DOHH2 (cell line): Measurements from ENCODE around the gene FBXL2.

ENCODE experiments used
- H3F3A ChIP-seq: fragments of 200-600 bp; sonication (generic), shearing (Covaris generic); 2 replicates; pipeline ENCODE4 v1.6.0; 2016; ENCODE audit warnings: antibody characterized with exemption, mild to moderate bottlenecking; ENCODE audit not compliant: control insufficient read depth, insufficient read depth
- H3K27ac ChIP-seq: fragments of 200-600 bp; sonication (generic); 2 replicates; pipeline ENCODE4 v1.5.1; 2014; ENCODE audit warnings: low read depth, mild to moderate bottlenecking, low read length, moderate library complexity
- H3K27me3 ChIP-seq: fragments of 200-600 bp; sonication (generic); 2 replicates; pipeline ENCODE4 v1.6.1; 2014; ENCODE audit warnings: mild to moderate bottlenecking, low read length, mixed read lengths; ENCODE audit not compliant: control insufficient read depth
- H3K36me3 ChIP-seq: fragments of 200-600 bp; sonication (generic); 2 replicates; pipeline ENCODE4 v1.6.1; 2014; ENCODE audit warnings: mild to moderate bottlenecking, low read length, moderate library complexity, mixed read lengths; ENCODE audit not compliant: control insufficient read depth
- H3K4me1 ChIP-seq: fragments of 200-600 bp; sonication (generic); 2 replicates; pipeline ENCODE4 v1.6.1; 2014; ENCODE audit warnings: mild to moderate bottlenecking, low read length, mixed read lengths; ENCODE audit not compliant: control insufficient read depth
- H3K4me2 ChIP-seq: fragments of 200-600 bp; sonication (generic); 2 replicates; pipeline ENCODE4 v1.6.0; 2014; ENCODE audit warnings: mild to moderate bottlenecking, low read length, moderate library complexity
- H3K4me3 ChIP-seq: fragments of 200-600 bp; sonication (generic); 2 replicates; pipeline ENCODE4 v1.5.1; 2014; ENCODE audit warnings: mild to moderate bottlenecking, low read length, mixed read lengths
- H3K79me2 ChIP-seq: fragments of 200-600 bp; sonication (generic); 2 replicates; pipeline ENCODE4 v1.6.1; 2014; ENCODE audit warnings: mild to moderate bottlenecking, low read length, mixed read lengths; ENCODE audit not compliant: control insufficient read depth
- H3K9me2 ChIP-seq: fragments of 200-600 bp; sonication (generic); replicated peaks from 2 replicates; pipeline ENCODE4 v1.6.1; 2014; ENCODE audit warnings: mild to moderate bottlenecking, low read length, mixed read lengths; ENCODE audit not compliant: control insufficient read depth
- H3K9me3 ChIP-seq: fragments of 200-600 bp; sonication (generic); 2 replicates; pipeline ENCODE4 v1.6.1; 2014; ENCODE audit warnings: antibody characterized with exemption, low read length, mixed read lengths; ENCODE audit not compliant: control insufficient read depth, insufficient read depth
- H4K20me1 ChIP-seq: fragments of 200-600 bp; sonication (generic); 2 replicates; pipeline ENCODE4 v1.6.0; 2014; ENCODE audit warnings: low read depth, mild to moderate bottlenecking, antibody characterized with exemption, low read length, moderate library complexity; ENCODE audit not compliant: control insufficient read depth, insufficient read depth
- EZH2phosphoT487 ChIP-seq: fragments of 200-600 bp; sonication (generic); IDR thresholded peaks from 2 replicates; pipeline ENCODE4 v1.6.1; 2017; ENCODE audit warnings: borderline replicate concordance, mild to moderate bottlenecking, antibody characterized with exemption, low read length, moderate library complexity, mixed read lengths
- TF ChIP-seq, protein P1 (sequence below): fragments of 200-600 bp; sonication (generic); IDR thresholded peaks from one replicate; pipeline ENCODE4 v1.5.1; 2014; ENCODE audit warnings: antibody characterized with exemption, mild to moderate bottlenecking, low read depth, low read length; ENCODE audit not compliant: poor library complexity, severe bottlenecking

The FBXL2 gene

GRCh38 chr3:33358172-33358781, 81.0 kb downstream of the FBXL2 start:
- Histone ChIP-seq H3K79me2 (no peaks in the 10 kb centered on the region), H3F3A (no peaks in the 10 kb centered on the region), H3K9me2 (no peaks in the 10 kb centered on the region), H3K9me3 (no peaks in the 10 kb centered on the region), H3K4me3 (no peak overlapping the region), H3K27me3 (peaks cover 10% of the 10 kb centered on the region; the same call in 1 of the 2 replicates), H3K36me3 (no peaks in the 10 kb centered on the region), H3K27ac (no peak overlapping the region), H3K4me2 (no peak overlapping the region), H3K4me1 (no peaks in the 10 kb centered on the region), H4K20me1 (no peaks in the 10 kb centered on the region)
- TF ChIP-seq, protein P1, sequence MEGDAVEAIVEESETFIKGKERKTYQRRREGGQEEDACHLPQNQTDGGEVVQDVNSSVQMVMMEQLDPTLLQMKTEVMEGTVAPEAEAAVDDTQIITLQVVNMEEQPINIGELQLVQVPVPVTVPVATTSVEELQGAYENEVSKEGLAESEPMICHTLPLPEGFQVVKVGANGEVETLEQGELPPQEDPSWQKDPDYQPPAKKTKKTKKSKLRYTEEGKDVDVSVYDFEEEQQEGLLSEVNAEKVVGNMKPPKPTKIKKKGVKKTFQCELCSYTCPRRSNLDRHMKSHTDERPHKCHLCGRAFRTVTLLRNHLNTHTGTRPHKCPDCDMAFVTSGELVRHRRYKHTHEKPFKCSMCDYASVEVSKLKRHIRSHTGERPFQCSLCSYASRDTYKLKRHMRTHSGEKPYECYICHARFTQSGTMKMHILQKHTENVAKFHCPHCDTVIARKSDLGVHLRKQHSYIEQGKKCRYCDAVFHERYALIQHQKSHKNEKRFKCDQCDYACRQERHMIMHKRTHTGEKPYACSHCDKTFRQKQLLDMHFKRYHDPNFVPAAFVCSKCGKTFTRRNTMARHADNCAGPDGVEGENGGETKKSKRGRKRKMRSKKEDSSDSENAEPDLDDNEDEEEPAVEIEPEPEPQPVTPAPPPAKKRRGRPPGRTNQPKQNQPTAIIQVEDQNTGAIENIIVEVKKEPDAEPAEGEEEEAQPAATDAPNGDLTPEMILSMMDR, result no peak
- TF ChIP-seq EZH2phosphoT487, result no peak

DNA sequence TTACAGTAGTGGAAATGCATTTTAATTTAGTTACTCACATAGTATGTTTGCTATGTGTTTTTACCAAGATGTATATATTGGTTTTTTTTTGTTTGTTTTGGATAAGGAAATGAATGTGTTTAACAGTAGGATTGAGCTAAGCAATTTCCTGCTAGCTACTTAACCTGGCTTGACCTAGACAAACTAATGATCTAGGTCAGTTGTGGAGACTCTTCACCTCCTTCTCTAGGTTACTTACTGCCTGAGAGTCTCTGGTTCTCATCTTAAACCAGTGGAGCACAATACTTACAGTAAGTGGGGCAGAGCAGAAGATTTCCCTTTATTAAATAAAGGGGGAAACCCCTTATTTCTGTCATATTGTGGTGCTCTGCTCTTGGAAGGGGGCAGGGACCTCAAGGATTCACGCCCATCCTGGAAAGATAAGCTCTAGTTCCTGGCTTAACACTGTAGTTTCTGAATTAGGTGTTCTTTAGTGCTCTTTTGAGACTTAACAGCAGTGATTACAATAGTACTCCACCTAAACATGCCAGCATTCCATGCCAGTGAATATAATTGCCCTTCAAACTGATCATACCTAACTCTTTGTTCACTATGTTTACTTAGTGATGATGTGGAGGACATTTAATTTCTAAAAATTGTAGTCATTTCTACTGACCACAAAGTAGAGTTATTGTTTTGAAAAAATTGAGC, 83.0 kb downstream of the FBXL2 start:
- Histone ChIP-seq H3K27me3 (peaks cover 10% of the 10 kb centered on the region; the same call in 1 of the 2 replicates), H3K4me2 (no peak overlapping the region), H3K4me1 (no peaks in the 10 kb centered on the region), H3K79me2 (no peaks in the 10 kb centered on the region), H3F3A (no peaks in the 10 kb centered on the region), H3K9me3 (no peaks in the 10 kb centered on the region), H3K9me2 (no peaks in the 10 kb centered on the region), H3K27ac (no peak overlapping the region), H3K4me3 (no peak overlapping the region), H3K36me3 (no peaks in the 10 kb centered on the region), H4K20me1 (no peaks in the 10 kb centered on the region)
- no peak for TF ChIP-seq EZH2phosphoT487
- TF ChIP-seq, protein P1, result no peak

DNA sequence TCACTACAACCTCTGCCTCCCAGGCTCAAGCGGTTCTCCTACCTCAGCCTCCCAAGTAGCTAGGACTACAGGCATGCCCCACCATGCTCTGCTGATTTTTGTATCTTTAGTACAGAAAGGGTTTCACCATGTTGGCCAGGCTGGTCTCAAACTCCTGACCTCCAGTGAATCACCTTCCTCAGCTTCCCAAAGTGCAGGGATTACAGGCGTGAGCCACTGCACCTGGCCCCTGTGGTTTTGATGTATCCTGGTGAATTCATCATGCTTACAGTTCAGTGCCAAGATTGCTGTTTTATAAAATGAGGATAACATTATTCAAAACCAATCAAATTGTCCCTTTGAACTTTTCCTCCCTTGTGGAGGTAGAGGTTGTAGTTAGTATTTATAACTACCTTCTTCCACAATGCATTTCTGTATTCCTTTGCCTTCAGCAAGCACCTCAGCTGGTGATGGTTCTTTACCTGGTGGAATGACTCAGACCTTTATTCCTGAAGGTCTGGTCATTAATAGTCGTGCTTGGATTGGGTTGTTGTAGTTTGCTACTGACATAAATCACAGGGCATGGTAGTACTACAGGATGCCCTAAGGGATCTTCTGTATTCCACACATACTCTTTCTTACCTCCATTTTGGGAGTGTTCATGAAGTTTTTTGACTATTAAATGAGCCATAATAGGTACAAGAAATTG, 86.0 kb downstream of the FBXL2 start:
- no peaks in the 10 kb centered on the region for H3K9me3 ChIP-seq
- no peak overlapping the region for H3K4me2 ChIP-seq
- H4K20me1 ChIP-seq, result no peaks in the 10 kb centered on the region
- H3K36me3 ChIP-seq, result no peaks in the 10 kb centered on the region
- H3K79me2 ChIP-seq, result no peaks in the 10 kb centered on the region
- peaks cover 14% of the 10 kb centered on the region; the same call in 1 of the 2 replicates for H3K27me3 ChIP-seq
- no peak overlapping the region for H3K27ac ChIP-seq
- H3K9me2 ChIP-seq, result no peaks in the 10 kb centered on the region
- TF ChIP-seq, protein P1, result no peak
- TF ChIP-seq EZH2phosphoT487, result no peak
- no peak overlapping the region for H3K4me3 ChIP-seq
- no peaks in the 10 kb centered on the region for H3F3A ChIP-seq
- no peaks in the 10 kb centered on the region for H3K4me1 ChIP-seq
